ENCODE results near the gene MRM2. TPM values are rescaled to one million over a fixed set of nuclear protein-coding genes. Genes with fewer than 3 reads are reported as not detected.

Gene MRM2
- total RNA-seq, 1 experiment from 2014 or later: 32.1 TPM

GRCh38 chr7:2248984-2249694, 7.1 kb upstream of the MRM2 start:
- no peak for TF ChIP-seq CTCF (IDR thresholded peaks at IDR 0.05; ENCODE audit: unreplicated experiment)
- POLR2A ChIA-PET: no interaction called here
- DNase-seq (ENCODE audit: unreplicated experiment): peak; percentile 76
- H3K9me3 Mint-ChIP-seq (ENCODE audit: unreplicated experiment): no peaks in the 10 kb centered on the region
- peaks cover 7% of the 10 kb centered on the region for H3K36me3 Mint-ChIP-seq (ENCODE audit: insufficient read depth, unreplicated experiment)
- H3K4me3 Mint-ChIP-seq (ENCODE audit: unreplicated experiment): no peak overlapping the region
- no peaks in the 10 kb centered on the region for H3K27me3 Mint-ChIP-seq (ENCODE audit: insufficient read depth, unreplicated experiment)
- peaks cover 7% of the 10 kb centered on the region for H3K4me1 Mint-ChIP-seq (ENCODE audit: insufficient read depth, unreplicated experiment)
- peak overlapping the region; percentile 59 for H3K27ac Mint-ChIP-seq (ENCODE audit: low read depth, unreplicated experiment)
- intact Hi-C loops (cut with micrococcal nuclease): no loop called here
- BruUV-seq (replicated peaks): no TSS peak
- CTCF ChIA-PET: interaction anchor here (0.5 to 1.7 kb wide), 4 partner anchors 16 to 604 kb away, joined by 3 to 6 read pairs (median 3); no protein-coding TSS in a partner anchor

- H3K4me1 Mint-ChIP-seq (ENCODE audit: insufficient read depth, unreplicated experiment): peaks cover 7% of the 10 kb centered on the region
- no TSS peak for BruUV-seq (replicated peaks)
- POLR2A ChIA-PET: no interaction called here
- H3K36me3 Mint-ChIP-seq (ENCODE audit: insufficient read depth, unreplicated experiment): peaks cover 7% of the 10 kb centered on the region
- DNase-seq (ENCODE audit: unreplicated experiment): no peak
- H3K9me3 Mint-ChIP-seq (ENCODE audit: unreplicated experiment): no peaks in the 10 kb centered on the region
- no peak overlapping the region for H3K4me3 Mint-ChIP-seq (ENCODE audit: unreplicated experiment)
- CTCF ChIA-PET: interaction anchor here (0.5 to 1.7 kb wide), 9 partner anchors 12 to 1326 kb away, joined by 3 to 6 read pairs (median 3); no protein-coding TSS in a partner anchor
- no peak overlapping the region for H3K27ac Mint-ChIP-seq (ENCODE audit: low read depth, unreplicated experiment)
- intact Hi-C loops (cut with micrococcal nuclease): loop anchor here (1.0 kb wide), 1 partner anchor 101 kb away; no protein-coding TSS in a partner anchor
- H3K27me3 Mint-ChIP-seq (ENCODE audit: insufficient read depth, unreplicated experiment): no peaks in the 10 kb centered on the region
- TF ChIP-seq CTCF (IDR thresholded peaks at IDR 0.05; ENCODE audit: unreplicated experiment): peak; percentile 79
Measured at GRCh38 chr7:2247141-2247995, 5.4 kb upstream of the MRM2 start.

GRCh38 chr7:2245883-2246675, 4.1 kb upstream of the MRM2 start:
- ChIA-PET POLR2A (no interaction called here), CTCF (interaction anchor here (2.4 kb wide), 1 partner anchor 102 kb away, joined by 8 read pairs; no protein-coding TSS in a partner anchor)
- no peak for DNase-seq (ENCODE audit: unreplicated experiment)
- H3K4me1 Mint-ChIP-seq (ENCODE audit: insufficient read depth, unreplicated experiment): peaks cover 7% of the 10 kb centered on the region
- H3K4me3 Mint-ChIP-seq (ENCODE audit: unreplicated experiment): no peak overlapping the region
- no peaks in the 10 kb centered on the region for H3K27me3 Mint-ChIP-seq (ENCODE audit: insufficient read depth, unreplicated experiment)
- intact Hi-C loops (cut with micrococcal nuclease): no loop called here
- H3K27ac Mint-ChIP-seq (ENCODE audit: low read depth, unreplicated experiment): peak overlapping the region; percentile 41
- no peak for TF ChIP-seq CTCF (IDR thresholded peaks at IDR 0.05; ENCODE audit: unreplicated experiment)
- H3K9me3 Mint-ChIP-seq (ENCODE audit: unreplicated experiment): no peaks in the 10 kb centered on the region
- H3K36me3 Mint-ChIP-seq (ENCODE audit: insufficient read depth, unreplicated experiment): peaks cover 7% of the 10 kb centered on the region
- no TSS peak for BruUV-seq (replicated peaks)

Data from MCF 10A (cell line).